OCI-LY3 (cell line): ENCODE measurements around the gene TPMT.

Experiments used
- CTCF ChIP-seq: fragments of 200-600, 300-600 bp; sonication (generic); IDR thresholded peaks from 2 replicates; pipeline ENCODE4 v1.5.1; 2014; ENCODE audit warnings: antibody characterized with exemption, low read length, low read depth
- EZH2phosphoT487 ChIP-seq: fragments of 200-600 bp; shearing (Covaris generic); IDR thresholded peaks from 2 replicates; pipeline ENCODE4 v1.6.1; 2018; ENCODE audit warnings: antibody characterized with exemption, mixed run types, low read depth

- TF ChIP-seq CTCF (no peak), EZH2phosphoT487 (no peak)
Observed at GRCh38 chr6:18162401-18162800, 7.5 kb upstream of the TPMT start.
